ENCODE measurements around the gene IQCE. TPM values are rescaled to one million over a fixed set of nuclear protein-coding genes. Genes with fewer than 3 reads are reported as not detected.

IQCE gene
- total and polyA plus RNA-seq, 2 experiments from 2014 or later, result 18.0 to 41.4 TPM

GRCh38 chr7:2646680-2647571, 88.1 kb downstream of the IQCE start:
- H3K27me3 ChIP-seq, result no peaks in the 10 kb centered on the region
- H3K4me1 ChIP-seq (ENCODE audit: low read depth), result peaks cover 7% of the 10 kb centered on the region
- no peak overlapping the region for H3K4me3 ChIP-seq
- no peak for DNase-seq (ENCODE audit: low read depth in 1 of 2, low spot score in 1 of 2)
- H3K27ac ChIP-seq, result no peak overlapping the region
- H3K9me3 ChIP-seq (ENCODE audit: low read depth), result no peaks in the 10 kb centered on the region
- TF ChIP-seq CTCF (IDR thresholded peaks at IDR 0.05; ENCODE audit: low read depth, low read length), result no peak
- peaks cover 13% of the 10 kb centered on the region for H3K36me3 ChIP-seq

GRCh38 chr7:2647594-2648172, 88.9 kb downstream of the IQCE start:
- peaks cover 7% of the 10 kb centered on the region for H3K4me1 ChIP-seq (ENCODE audit: low read depth)
- no peaks in the 10 kb centered on the region for H3K9me3 ChIP-seq (ENCODE audit: low read depth)
- H3K4me3 ChIP-seq, result no peak overlapping the region
- TF ChIP-seq CTCF (IDR thresholded peaks at IDR 0.05; ENCODE audit: low read depth, low read length), result no peak
- no peaks in the 10 kb centered on the region for H3K27me3 ChIP-seq
- peaks cover 17% of the 10 kb centered on the region for H3K36me3 ChIP-seq
- no peak for DNase-seq (ENCODE audit: low read depth in 1 of 2, low spot score in 1 of 2)
- no peak overlapping the region for H3K27ac ChIP-seq

- DNase-seq (ENCODE audit: low read depth in 1 of 2, low spot score in 1 of 2), result no peak
- Histone ChIP-seq H3K4me1 (ENCODE audit: low read depth) (peaks cover 7% of the 10 kb centered on the region), H3K4me3 (no peak overlapping the region), H3K27me3 (no peaks in the 10 kb centered on the region), H3K9me3 (ENCODE audit: low read depth) (no peaks in the 10 kb centered on the region), H3K36me3 (peaks cover 26% of the 10 kb centered on the region), H3K27ac (no peak overlapping the region)
- no peak for TF ChIP-seq CTCF (IDR thresholded peaks at IDR 0.05; ENCODE audit: low read depth, low read length)
These were observed 90.5 kb downstream of the IQCE start for GRCh38 chr7:2649139-2649838.

GRCh38 chr7:2649991-2650390, 91.2 kb downstream of the IQCE start:
- Histone ChIP-seq H3K27me3 (no peaks in the 10 kb centered on the region), H3K4me3 (no peak overlapping the region), H3K4me1 (ENCODE audit: low read depth) (peaks cover 4% of the 10 kb centered on the region), H3K27ac (no peak overlapping the region), H3K36me3 (peaks cover 26% of the 10 kb centered on the region), H3K9me3 (ENCODE audit: low read depth) (no peaks in the 10 kb centered on the region)
- no peak for DNase-seq (ENCODE audit: low read depth in 1 of 2, low spot score in 1 of 2)
- no peak for TF ChIP-seq CTCF (IDR thresholded peaks at IDR 0.05; ENCODE audit: low read depth, low read length)

GRCh38 chr7:2650451-2650850, 91.7 kb downstream of the IQCE start:
- Histone ChIP-seq H3K36me3 (peaks cover 26% of the 10 kb centered on the region), H3K27me3 (no peaks in the 10 kb centered on the region)
- no peak for TF ChIP-seq CTCF (IDR thresholded peaks at IDR 0.05; ENCODE audit: low read depth, low read length)

More at GRCh38 chr7:2650451-2650850, 91.7 kb downstream of the IQCE start:
- Histone ChIP-seq H3K27ac (peak overlapping the region; percentile 60), H3K4me1 (ENCODE audit: low read depth) (no peaks in the 10 kb centered on the region), H3K9me3 (ENCODE audit: low read depth) (no peaks in the 10 kb centered on the region), H3K4me3 (no peak overlapping the region)
- no peak for DNase-seq (ENCODE audit: low read depth in 1 of 2, low spot score in 1 of 2)

Measured in cardiac muscle cell (in vitro differentiated cells and primary cell).